Trophoblast cell (in vitro differentiated cells and primary cell): ENCODE results near the gene PDE4D.

Source experiments
- DNase-seq, 2 donors: peaks; one replicate each; pipeline ENCODE4 v3.0.0-alpha.2; 2016
- H2AFZ ChIP-seq: 2 replicates; pipeline ENCODE4 v1.6.1; 2013; ENCODE audit warnings: low read length, moderate library complexity, mild to moderate bottlenecking; ENCODE audit not compliant: insufficient read depth, poor library complexity
- H2AK5ac ChIP-seq: 2 replicates; pipeline ENCODE4 v1.6.1; 2013; ENCODE audit warnings: mild to moderate bottlenecking, low read length
- H2BK120ac ChIP-seq: 2 replicates; pipeline ENCODE4 v1.6.1; 2013; ENCODE audit warnings: low read length, mild to moderate bottlenecking, moderate library complexity; ENCODE audit not compliant: insufficient read depth, poor library complexity
- H2BK12ac ChIP-seq: 2 replicates; pipeline ENCODE4 v1.6.1; 2013; ENCODE audit warnings: mild to moderate bottlenecking, low read length, moderate library complexity
- H2BK5ac ChIP-seq: 2 replicates; pipeline ENCODE4 v1.6.1; 2013; ENCODE audit warnings: low read length, low read depth, moderate library complexity, mild to moderate bottlenecking; ENCODE audit not compliant: poor library complexity
- H3K14ac ChIP-seq: 2 replicates; pipeline ENCODE4 v1.6.1; 2013; ENCODE audit warnings: mild to moderate bottlenecking, low read length
- H3K18ac ChIP-seq: 2 replicates; pipeline ENCODE4 v1.6.1; 2013; ENCODE audit warnings: mild to moderate bottlenecking, low read length
- H3K23ac ChIP-seq: 2 replicates; pipeline ENCODE4 v1.6.1; 2013; ENCODE audit warnings: low read length
- H3K27ac ChIP-seq: 2 replicates; pipeline ENCODE4 v1.5.1; 2013; ENCODE audit warnings: low read depth, mild to moderate bottlenecking, inconsistent platforms, low read length, moderate library complexity
- H3K27me3 ChIP-seq: 2 replicates; pipeline ENCODE4 v1.6.1; 2013; ENCODE audit warnings: inconsistent platforms, mild to moderate bottlenecking, low read length, moderate library complexity; ENCODE audit not compliant: insufficient read depth
- H3K36me3 ChIP-seq, 2 experiments: 1 replicate in 1 of 2; 2 replicates in 1 of 2; pipeline ENCODE4 v1.6.1; 2013; ENCODE audit warnings: low read length in 2 of 2, mild to moderate bottlenecking in 2 of 2, moderate library complexity in 1 of 2; ENCODE audit not compliant: insufficient read depth in 2 of 2, control insufficient read depth in 1 of 2
- H3K4ac ChIP-seq: 2 replicates; pipeline ENCODE4 v1.6.1; 2013; ENCODE audit warnings: low read depth, mild to moderate bottlenecking, low read length, moderate library complexity
- H3K4me1 ChIP-seq, 2 experiments: 1 replicate in 1 of 2; 2 replicates in 1 of 2; pipeline ENCODE4 v1.6.1; 2013; ENCODE audit warnings: low read length in 2 of 2, mild to moderate bottlenecking in 2 of 2, moderate library complexity in 1 of 2; ENCODE audit not compliant: insufficient read depth in 2 of 2, control insufficient read depth in 1 of 2
- H3K4me2 ChIP-seq: 2 replicates; pipeline ENCODE4 v1.6.1; 2013; ENCODE audit warnings: inconsistent platforms, mild to moderate bottlenecking, low read length, moderate library complexity
- H3K4me3 ChIP-seq: 2 replicates; pipeline ENCODE4 v1.5.1; 2013; ENCODE audit warnings: mild to moderate bottlenecking, low read depth, low read length, inconsistent platforms
- H3K79me1 ChIP-seq: one replicate; pipeline ENCODE4 v1.6.1; 2013; ENCODE audit warnings: low read length
- H3K79me2 ChIP-seq: 2 replicates; pipeline ENCODE4 v1.6.1; 2013; ENCODE audit warnings: low read length, mild to moderate bottlenecking; ENCODE audit not compliant: control insufficient read depth, insufficient read depth, poor library complexity
- H3K9ac ChIP-seq: 2 replicates; pipeline ENCODE4 v1.6.1; 2013; ENCODE audit warnings: mild to moderate bottlenecking, low read length
- H3K9me3 ChIP-seq: 2 replicates; pipeline ENCODE4 v1.6.1; 2013; ENCODE audit warnings: low read depth, mild to moderate bottlenecking, control low read depth, inconsistent platforms, low read length; ENCODE audit not compliant: insufficient read depth
- H4K12ac ChIP-seq: 2 replicates; pipeline ENCODE4 v1.6.1; 2013; ENCODE audit warnings: low read depth, mild to moderate bottlenecking, low read length, moderate library complexity
- H4K8ac ChIP-seq: 2 replicates; pipeline ENCODE4 v1.6.1; 2013; ENCODE audit warnings: low read depth, mild to moderate bottlenecking, low read length, moderate library complexity
- H4K91ac ChIP-seq: one replicate; pipeline ENCODE4 v1.6.1; 2013; ENCODE audit warnings: low read depth, mild to moderate bottlenecking, low read length, moderate library complexity
- WGBS: extraction: QIAGEN DNeasy Blood & Tissue Kit; methylation state at CpG from one replicate; pipeline ENCODE4 v1.1.7; 2013; ENCODE audit warnings: missing lambda C conversion rate; ENCODE audit not compliant: insufficient read length, insufficient coverage; ENCODE audit errors: extremely low coverage; 5-methylcytosine and 5-hydroxymethylcytosine counted together

PDE4D gene

GRCh38 chr5:59554501-59554900 is 339.0 kb downstream of the PDE4D start:
- Histone ChIP-seq H3K9ac (no peak overlapping the region), H3K9me3 (no peaks in the 10 kb centered on the region)

DNA sequence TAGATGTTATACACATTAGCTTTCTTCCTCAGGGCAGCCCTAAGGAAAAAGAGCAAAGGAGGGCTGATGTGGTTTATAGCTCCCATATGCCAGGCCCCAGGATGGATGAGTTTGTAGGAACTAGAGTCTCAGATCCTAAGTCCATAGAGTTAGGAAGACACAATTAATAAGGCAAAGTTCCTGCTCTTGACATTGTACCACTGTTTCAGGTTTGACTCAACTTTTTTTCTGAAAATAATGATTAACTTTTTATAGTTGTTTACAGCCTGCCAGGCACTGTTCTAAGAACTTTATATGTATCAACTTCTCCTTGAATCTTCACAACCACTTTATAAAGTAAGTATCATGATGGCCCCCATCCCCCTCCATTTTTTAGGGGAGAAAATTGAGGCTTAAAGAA is 339.5 kb downstream of the PDE4D start:
- Histone ChIP-seq H3K79me1 (no peaks in the 10 kb centered on the region), H3K4me2 (no peak overlapping the region), H3K14ac (no peak overlapping the region), H2AFZ (no peak overlapping the region), H4K91ac (no peak overlapping the region), H3K18ac (no peak overlapping the region), H2BK12ac (no peak overlapping the region), H3K9ac (no peak overlapping the region), H3K79me2 (no peaks in the 10 kb centered on the region), H2BK5ac (no peak overlapping the region), H3K9me3 (no peaks in the 10 kb centered on the region), H3K27ac (no peak overlapping the region), H2AK5ac (no peak overlapping the region), H4K8ac (no peak overlapping the region), H3K27me3 (no peaks in the 10 kb centered on the region), H2BK120ac (no peak overlapping the region), H3K4me1 (no peaks in the 10 kb centered on the region), H4K12ac (no peak overlapping the region), H3K4me3 (no peak overlapping the region), H3K23ac (no peak overlapping the region), H3K4ac (no peak overlapping the region), H3K36me3 (no peaks in the 10 kb centered on the region)
- DNase-seq = no peak

More at GRCh38 chr5:59554501-59554900, 339.0 kb downstream of the PDE4D start:
- H3K23ac ChIP-seq = no peak overlapping the region
- H2BK5ac ChIP-seq = no peak overlapping the region
- H3K4me3 ChIP-seq = no peak overlapping the region
- no peak overlapping the region for H4K8ac ChIP-seq
- H4K91ac ChIP-seq = no peak overlapping the region
- no peaks in the 10 kb centered on the region for H3K36me3 ChIP-seq
- no peaks in the 10 kb centered on the region for H3K79me2 ChIP-seq
- no peak overlapping the region for H2AFZ ChIP-seq
- no peaks in the 10 kb centered on the region for H3K79me1 ChIP-seq
- H2BK120ac ChIP-seq = no peak overlapping the region
- no peak overlapping the region for H3K27ac ChIP-seq
- no peak overlapping the region for H2BK12ac ChIP-seq
- WGBS = no CpG with 5 or more reads among the region's 4 CpGs
- H4K12ac ChIP-seq = no peak overlapping the region
- H3K4ac ChIP-seq = no peak overlapping the region
- H3K4me1 ChIP-seq = no peaks in the 10 kb centered on the region
- no peak overlapping the region for H3K18ac ChIP-seq
- H3K14ac ChIP-seq = no peak overlapping the region
- H2AK5ac ChIP-seq = no peak overlapping the region
- H3K4me2 ChIP-seq = no peak overlapping the region
- DNase-seq = no peak
- H3K27me3 ChIP-seq = no peaks in the 10 kb centered on the region

DNA sequence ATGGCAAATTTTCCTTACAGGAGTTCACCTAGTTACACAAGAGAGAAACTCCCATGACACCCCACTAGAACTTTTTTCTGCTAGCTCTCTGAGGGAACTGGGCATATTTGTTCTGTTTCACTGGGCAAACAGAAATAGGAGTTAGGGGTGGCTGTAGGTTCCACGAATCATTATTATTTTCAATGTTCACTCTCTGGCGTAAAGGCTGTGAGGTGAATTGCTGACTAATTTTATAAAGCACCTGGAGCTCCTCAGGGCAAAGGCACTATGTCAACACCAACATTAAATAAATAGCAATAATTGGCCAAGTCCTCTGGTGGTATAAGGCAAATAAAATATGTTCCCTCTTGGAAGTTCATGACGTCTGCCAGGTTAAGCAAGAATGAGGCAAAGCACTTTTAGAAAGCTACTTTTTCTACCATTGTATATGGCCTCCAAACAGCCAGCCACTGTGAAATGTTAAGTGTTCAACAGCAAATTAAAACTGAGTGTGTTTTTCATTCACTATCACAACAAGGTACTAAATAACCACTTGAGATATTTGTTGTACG is 344.6 kb downstream of the PDE4D start:
- no CpG with 5 or more reads among the region's 4 CpGs for whole genome bisulfite sequencing
- no peak overlapping the region for H3K9ac ChIP-seq

GRCh38 chr5:59547731-59548130 is 345.8 kb downstream of the PDE4D start:
- Histone ChIP-seq H3K79me2 (no peaks in the 10 kb centered on the region), H2BK5ac (no peak overlapping the region)

More for the DNA sequence above, 344.6 kb downstream of the PDE4D start:
- no peak overlapping the region for H3K4me2 ChIP-seq
- H2AFZ ChIP-seq = no peak overlapping the region
- no peak overlapping the region for H2BK12ac ChIP-seq
- no peaks in the 10 kb centered on the region for H3K27me3 ChIP-seq
- no peak for DNase-seq
- H3K4ac ChIP-seq = no peak overlapping the region
- no peak overlapping the region for H3K18ac ChIP-seq
- no peak overlapping the region for H3K23ac ChIP-seq
- no peak overlapping the region for H4K8ac ChIP-seq
- no peaks in the 10 kb centered on the region for H3K79me2 ChIP-seq
- no peak overlapping the region for H4K12ac ChIP-seq
- H4K91ac ChIP-seq = no peak overlapping the region
- H3K4me3 ChIP-seq = no peak overlapping the region
- H2BK5ac ChIP-seq = no peak overlapping the region
- H3K36me3 ChIP-seq = no peaks in the 10 kb centered on the region
- H3K79me1 ChIP-seq = no peaks in the 10 kb centered on the region
- H2AK5ac ChIP-seq = no peak overlapping the region
- H3K14ac ChIP-seq = no peak overlapping the region
- H3K4me1 ChIP-seq = no peaks in the 10 kb centered on the region
- H3K27ac ChIP-seq = no peak overlapping the region
- H3K9me3 ChIP-seq = no peaks in the 10 kb centered on the region
- no peak overlapping the region for H2BK120ac ChIP-seq

More at GRCh38 chr5:59547731-59548130, 345.8 kb downstream of the PDE4D start:
- H3K9ac ChIP-seq = no peak overlapping the region
- no CpG with 5 or more reads among the region's 3 CpGs for WGBS
- no peak for DNase-seq
- H2AFZ ChIP-seq = no peak overlapping the region
- no peak overlapping the region for H3K14ac ChIP-seq
- H4K12ac ChIP-seq = no peak overlapping the region
- no peak overlapping the region for H3K18ac ChIP-seq
- no peaks in the 10 kb centered on the region for H3K27me3 ChIP-seq
- no peak overlapping the region for H2BK12ac ChIP-seq
- no peak overlapping the region for H3K4me2 ChIP-seq
- H3K4me1 ChIP-seq = no peaks in the 10 kb centered on the region
- no peak overlapping the region for H3K23ac ChIP-seq
- H3K27ac ChIP-seq = no peak overlapping the region
- H3K79me1 ChIP-seq = no peaks in the 10 kb centered on the region
- no peaks in the 10 kb centered on the region for H3K36me3 ChIP-seq
- no peaks in the 10 kb centered on the region for H3K9me3 ChIP-seq
- H4K8ac ChIP-seq = no peak overlapping the region
- no peak overlapping the region for H3K4ac ChIP-seq
- no peak overlapping the region for H3K4me3 ChIP-seq
- no peak overlapping the region for H4K91ac ChIP-seq
- H2AK5ac ChIP-seq = no peak overlapping the region
- no peak overlapping the region for H2BK120ac ChIP-seq
